GM19240 (cell line): ENCODE results near the gene DUSP16.
"Not testable (repeated sequence)": the region's sequence is repeated elsewhere in the genome, so short reads cannot be mapped to it uniquely, and the experiment has no call there.

Source experiments
- DNase-seq: peaks from one replicate; pipeline ENCODE4 v3.0.0; 2011; ENCODE audit warnings: low spot score; ENCODE audit not compliant: insufficient read length

The DUSP16 gene

GRCh38 chr12:12562585-12563261, at the start of gene DUSP16:
Gene DUSP16, minus strand, starts transcription at chr12:12562863. Its CDS starts 41,765 bp downstream, at chr12:12521098.
- DNase-seq: peak; percentile 67

GRCh38 chr12:12612358-12612757, 49.7 kb upstream of the DUSP16 start:
- DNase-seq: no peak

GRCh38 chr12:12611512-12612306, 49.0 kb upstream of the DUSP16 start, which contains the start of gene CREBL2:
Gene CREBL2, plus strand, starts transcription at chr12:12611876. Its CDS starts 297 bp downstream, at chr12:12612173.
- peak; percentile 72 for DNase-seq

- DNase-seq: no peak
These were observed 48.0 kb upstream of the DUSP16 start for GRCh38 chr12:12610711-12611110.

- DNase-seq: no peak
These were observed 47.0 kb upstream of the DUSP16 start for GRCh38 chr12:12609692-12610091.

GRCh38 chr12:12608557-12608957, 45.9 kb upstream of the DUSP16 start:
- no peak for DNase-seq

GRCh38 chr12:12606781-12607589, 44.3 kb upstream of the DUSP16 start:
- no peak for DNase-seq

- no peak for DNase-seq
These were observed 42.1 kb upstream of the DUSP16 start for GRCh38 chr12:12604740-12605139.

- no peak for DNase-seq
These were observed 38.0 kb upstream of the DUSP16 start for GRCh38 chr12:12600659-12601058.

GRCh38 chr12:12599750-12600643, 37.3 kb upstream of the DUSP16 start:
- no peak for DNase-seq

- DNase-seq: no peak
These were observed 36.2 kb upstream of the DUSP16 start for GRCh38 chr12:12598864-12599263.

- not testable (repeated sequence) for DNase-seq
These were observed 33.9 kb upstream of the DUSP16 start for GRCh38 chr12:12596598-12596997.

- DNase-seq: not testable (repeated sequence)
These were observed 33.3 kb upstream of the DUSP16 start for GRCh38 chr12:12595929-12596328.

- no peak for DNase-seq
These were observed 30.3 kb upstream of the DUSP16 start for GRCh38 chr12:12592930-12593329.

- no peak for DNase-seq
These were observed 28.3 kb upstream of the DUSP16 start for GRCh38 chr12:12590961-12591360.

GRCh38 chr12:12588436-12588835, 25.8 kb upstream of the DUSP16 start:
- DNase-seq: not testable (repeated sequence)

- DNase-seq: no peak
These were observed 25.2 kb upstream of the DUSP16 start for GRCh38 chr12:12587878-12588277.

- no peak for DNase-seq
These were observed 24.4 kb upstream of the DUSP16 start for GRCh38 chr12:12586879-12587675.

GRCh38 chr12:12585115-12585863, 22.6 kb upstream of the DUSP16 start:
- DNase-seq: no peak
